Activated naive CD8-positive, alpha-beta T cell treated with anti-CD3 and anti-CD28 coated beads, Interleukin-2, amount 10 ng/mL, durations not matched to agents 7 days and 5 days (primary cell): ENCODE measurements around the gene PRDM13. TPM values are rescaled to one million over a fixed set of nuclear protein-coding genes. Genes with fewer than 3 reads are reported as not detected.
"Not testable (repeated sequence)": the region's sequence is repeated elsewhere in the genome, so short reads cannot be mapped to it uniquely, and the experiment has no call there.

Experiments used
- ATAC-seq: fragments of 150-1000 bp; cut with Tn5 transposase; one replicate; pipeline ENCODE4 v1.10.0; 2021; ENCODE audit warnings: low read depth, moderate library complexity
- POLR2A ChIA-PET: fragments of 350-600 bp; sonication (Branson Sonifier 250); formaldehyde crosslinking; loops from one replicate; lab custom pipeline; 2021; ENCODE audit warnings: antibody characterized with exemption; lab: Charles Lee
- DNase-seq: peaks from one replicate; pipeline ENCODE4 v3.0.0; 2021
- H3K27ac Mint-ChIP-seq: one replicate; pipeline ENCODE4 v1.8.0; 2022; ENCODE audit warnings: mild to moderate bottlenecking, mixed read lengths
- H3K27me3 Mint-ChIP-seq: one replicate; pipeline ENCODE4 v1.8.0; 2022; ENCODE audit warnings: mild to moderate bottlenecking, moderate library complexity, mixed read lengths
- H3K36me3 Mint-ChIP-seq: one replicate; pipeline ENCODE4 v1.8.0; 2021; ENCODE audit warnings: mild to moderate bottlenecking, mixed read lengths
- H3K4me1 Mint-ChIP-seq: one replicate; pipeline ENCODE4 v1.8.0; 2021; ENCODE audit warnings: mixed read lengths
- H3K4me3 Mint-ChIP-seq: one replicate; pipeline ENCODE4 v1.8.0; 2022; ENCODE audit warnings: mild to moderate bottlenecking, moderate library complexity, mixed read lengths
- H3K9me3 Mint-ChIP-seq: one replicate; pipeline ENCODE4 v1.8.0; 2021; ENCODE audit warnings: mixed read lengths
- total RNA-seq, 2 experiments: library from RNA; stranded (reverse); gene quantifications; one replicate each; pipeline ENCODE4 v1.2.3, GENCODE V29; 2021

The PRDM13 gene
- total RNA-seq, 2 experiments from 2014 or later: not detected

- POLR2A ChIA-PET: interaction anchor here (1.5 kb wide), 1 partner anchor 22 kb away, joined by 5 read pairs; the partner anchor contains the start of gene CCNC
- DNase-seq (no peak), ATAC-seq (no peak)
- no peak overlapping the region for H3K27ac Mint-ChIP-seq
- H3K4me3 Mint-ChIP-seq: peak overlapping the region; percentile 82
- H3K4me1 Mint-ChIP-seq: peaks cover 23% of the 10 kb centered on the region
- peaks cover 86% of the 10 kb centered on the region for H3K27me3 Mint-ChIP-seq
- H3K36me3 Mint-ChIP-seq: no peaks in the 10 kb centered on the region
- no peaks in the 10 kb centered on the region for H3K9me3 Mint-ChIP-seq
Measured at GRCh38 chr6:99589907-99590493, 16.6 kb upstream of the PRDM13 start.

GRCh38 chr6:99590728-99591672 is 15.6 kb upstream of the PRDM13 start:
- H3K4me3 Mint-ChIP-seq: no peak overlapping the region
- no peaks in the 10 kb centered on the region for H3K36me3 Mint-ChIP-seq
- no peaks in the 10 kb centered on the region for H3K9me3 Mint-ChIP-seq
- POLR2A ChIA-PET: interaction anchor here (0.9 kb wide), 1 partner anchor 23 kb away, joined by 3 read pairs; the partner anchor contains the start of gene CCNC
- H3K27me3 Mint-ChIP-seq: peaks cover 83% of the 10 kb centered on the region
- H3K27ac Mint-ChIP-seq: no peak overlapping the region
- DNase-seq (no peak), ATAC-seq (no peak)
- H3K4me1 Mint-ChIP-seq: peaks cover 23% of the 10 kb centered on the region

- Mint-ChIP-seq H3K4me3 (no peak overlapping the region), H3K36me3 (no peaks in the 10 kb centered on the region), H3K27me3 (peaks cover 85% of the 10 kb centered on the region), H3K27ac (no peak overlapping the region), H3K4me1 (peaks cover 23% of the 10 kb centered on the region), H3K9me3 (no peaks in the 10 kb centered on the region)
- DNase-seq: no peak
- POLR2A ChIA-PET: no interaction called here
- ATAC-seq: no peak
Measured at GRCh38 chr6:99591673-99592364, 14.8 kb upstream of the PRDM13 start.

GRCh38 chr6:99592900-99593299 is 13.7 kb upstream of the PRDM13 start:
- DNase-seq: no peak
- ATAC-seq: no peak
- Mint-ChIP-seq H3K27me3 (peaks cover 85% of the 10 kb centered on the region), H3K36me3 (no peaks in the 10 kb centered on the region), H3K27ac (no peak overlapping the region), H3K4me3 (no peak overlapping the region), H3K9me3 (no peaks in the 10 kb centered on the region), H3K4me1 (peaks cover 23% of the 10 kb centered on the region)
- POLR2A ChIA-PET: interaction anchor here (0.5 kb wide), 1 partner anchor 115 kb away, joined by 3 read pairs; no protein-coding TSS in a partner anchor

- H3K36me3 Mint-ChIP-seq, DNase-seq, POLR2A ChIA-PET, ATAC-seq, H3K9me3 Mint-ChIP-seq, H3K27ac Mint-ChIP-seq, H3K4me3 Mint-ChIP-seq: not testable (repeated sequence)
- Mint-ChIP-seq H3K27me3 (peaks cover 88% of the 10 kb centered on the region), H3K4me1 (peaks cover 15% of the 10 kb centered on the region)
Measured at GRCh38 chr6:99594696-99595095, 11.9 kb upstream of the PRDM13 start.

- POLR2A ChIA-PET: interaction anchor here (2.0 kb wide), 1 partner anchor 34 kb away, joined by 5 read pairs; the partner anchor contains the start of gene CCNC
- Mint-ChIP-seq H3K27ac (no peak overlapping the region), H3K4me3 (peak overlapping the region; percentile 47), H3K9me3 (peaks cover 2% of the 10 kb centered on the region), H3K36me3 (no peaks in the 10 kb centered on the region), H3K4me1 (peaks cover 19% of the 10 kb centered on the region), H3K27me3 (peaks cover 93% of the 10 kb centered on the region)
- ATAC-seq (peak; percentile 30), DNase-seq (peak; percentile 35)
Measured at GRCh38 chr6:99602520-99603420, 3.9 kb upstream of the PRDM13 start.

- Mint-ChIP-seq H3K9me3 (peaks cover 2% of the 10 kb centered on the region), H3K27ac (no peak overlapping the region), H3K36me3 (peaks cover 4% of the 10 kb centered on the region), H3K4me3 (peak overlapping the region; percentile 64), H3K27me3 (peaks cover 93% of the 10 kb centered on the region), H3K4me1 (peaks cover 22% of the 10 kb centered on the region)
- peak; percentile 55 for DNase-seq
- peak; percentile 53 for ATAC-seq
- POLR2A ChIA-PET: no interaction called here
Measured at GRCh38 chr6:99603421-99604165, 3.0 kb upstream of the PRDM13 start.

- Mint-ChIP-seq H3K4me3 (peak overlapping the region; percentile 64), H3K27ac (no peak overlapping the region), H3K4me1 (peaks cover 27% of the 10 kb centered on the region), H3K9me3 (peaks cover 2% of the 10 kb centered on the region), H3K27me3 (peaks cover 93% of the 10 kb centered on the region), H3K36me3 (peaks cover 4% of the 10 kb centered on the region)
- ATAC-seq: no peak
- no peak for DNase-seq
- POLR2A ChIA-PET: no interaction called here
Measured at GRCh38 chr6:99604166-99605073, 2.2 kb upstream of the PRDM13 start.

- H3K27ac Mint-ChIP-seq: no peak overlapping the region
- DNase-seq (no peak), ATAC-seq (no peak)
- H3K36me3 Mint-ChIP-seq: peaks cover 4% of the 10 kb centered on the region
- POLR2A ChIA-PET: no interaction called here
- peaks cover 93% of the 10 kb centered on the region for H3K27me3 Mint-ChIP-seq
- H3K4me3 Mint-ChIP-seq: no peak overlapping the region
- peaks cover 2% of the 10 kb centered on the region for H3K9me3 Mint-ChIP-seq
- peaks cover 30% of the 10 kb centered on the region for H3K4me1 Mint-ChIP-seq
Measured at GRCh38 chr6:99605074-99605734, 1.4 kb upstream of the PRDM13 start.

- DNase-seq (no peak), ATAC-seq (no peak)
- POLR2A ChIA-PET: no interaction called here
- H3K4me3 Mint-ChIP-seq: no peak overlapping the region
- no peak overlapping the region for H3K27ac Mint-ChIP-seq
- H3K9me3 Mint-ChIP-seq: peaks cover 2% of the 10 kb centered on the region
- H3K4me1 Mint-ChIP-seq: peaks cover 38% of the 10 kb centered on the region
- peaks cover 4% of the 10 kb centered on the region for H3K36me3 Mint-ChIP-seq
- H3K27me3 Mint-ChIP-seq: peaks cover 95% of the 10 kb centered on the region
Measured at GRCh38 chr6:99605911-99606655, 550 bp upstream of the PRDM13 start.
